GM18520 (cell line): ENCODE data around the gene PEX3.
"Not testable (repeated sequence)": the region's sequence is repeated elsewhere in the genome, so short reads cannot be mapped to it uniquely, and the experiment has no call there.

Experiments
- ATAC-seq: cut with Tn5 transposase; IDR thresholded peaks from one replicate; pipeline ENCODE4 v1.9.1; 2021; ENCODE audit not compliant: unreplicated experiment

The PEX3 gene

GRCh38 chr6:143447865-143448264 is 2.7 kb upstream of the PEX3 start:
- not testable (repeated sequence) for ATAC-seq

DNA sequence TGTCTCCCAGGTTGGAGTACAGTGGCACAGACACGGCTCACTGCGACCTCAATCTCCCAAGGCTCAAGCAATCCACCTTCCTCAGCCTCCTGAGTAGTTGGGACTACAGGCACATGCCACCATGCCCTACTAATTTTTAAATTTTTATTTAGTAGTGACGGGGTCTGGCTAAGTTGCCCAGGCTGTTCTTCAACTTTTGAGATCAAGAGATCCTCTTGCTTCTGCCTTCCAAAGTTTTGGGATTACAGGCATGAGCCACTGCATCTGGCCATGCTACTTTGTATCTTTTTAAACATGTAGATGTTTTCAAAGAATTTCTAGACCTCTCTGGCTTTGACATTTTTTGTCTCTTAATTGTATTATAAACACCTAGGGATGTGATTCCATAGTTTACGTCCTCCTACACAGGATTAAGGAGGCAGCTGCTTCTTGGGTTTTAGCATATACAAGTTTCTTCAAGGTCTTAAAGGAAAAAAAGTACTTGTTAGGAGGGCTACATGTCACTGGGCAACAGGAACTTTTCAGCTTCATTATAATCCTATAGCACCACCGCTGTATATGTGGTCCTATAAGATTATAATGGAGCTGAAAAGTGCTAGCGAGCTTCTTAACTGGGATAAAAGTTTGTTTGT is 1.4 kb upstream of the PEX3 start:
- ATAC-seq, result no peak

- ATAC-seq, result no peak
Observed at GRCh38 chr6:143449714-143450452, 722 bp upstream of the PEX3 start.

DNA sequence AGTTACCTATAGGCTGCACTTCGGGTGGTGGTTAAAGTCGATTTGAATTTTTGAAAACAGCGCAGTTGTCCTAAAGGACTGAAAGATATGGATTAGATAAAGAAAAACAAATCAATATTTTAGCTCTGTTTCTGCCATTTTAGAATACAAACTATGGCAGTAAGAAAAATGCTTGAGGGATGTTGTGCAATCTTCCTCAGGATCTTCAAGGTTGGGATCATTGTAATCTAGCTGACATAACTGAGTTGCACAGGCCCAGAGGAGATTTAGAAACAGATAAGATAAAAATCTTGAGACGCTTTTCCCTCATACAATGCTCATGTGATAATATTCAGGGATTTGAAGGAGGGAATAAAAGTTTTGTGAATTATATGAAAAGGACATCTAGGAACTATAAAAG is 926 bp downstream of the PEX3 start:
- no peak for ATAC-seq

DNA sequence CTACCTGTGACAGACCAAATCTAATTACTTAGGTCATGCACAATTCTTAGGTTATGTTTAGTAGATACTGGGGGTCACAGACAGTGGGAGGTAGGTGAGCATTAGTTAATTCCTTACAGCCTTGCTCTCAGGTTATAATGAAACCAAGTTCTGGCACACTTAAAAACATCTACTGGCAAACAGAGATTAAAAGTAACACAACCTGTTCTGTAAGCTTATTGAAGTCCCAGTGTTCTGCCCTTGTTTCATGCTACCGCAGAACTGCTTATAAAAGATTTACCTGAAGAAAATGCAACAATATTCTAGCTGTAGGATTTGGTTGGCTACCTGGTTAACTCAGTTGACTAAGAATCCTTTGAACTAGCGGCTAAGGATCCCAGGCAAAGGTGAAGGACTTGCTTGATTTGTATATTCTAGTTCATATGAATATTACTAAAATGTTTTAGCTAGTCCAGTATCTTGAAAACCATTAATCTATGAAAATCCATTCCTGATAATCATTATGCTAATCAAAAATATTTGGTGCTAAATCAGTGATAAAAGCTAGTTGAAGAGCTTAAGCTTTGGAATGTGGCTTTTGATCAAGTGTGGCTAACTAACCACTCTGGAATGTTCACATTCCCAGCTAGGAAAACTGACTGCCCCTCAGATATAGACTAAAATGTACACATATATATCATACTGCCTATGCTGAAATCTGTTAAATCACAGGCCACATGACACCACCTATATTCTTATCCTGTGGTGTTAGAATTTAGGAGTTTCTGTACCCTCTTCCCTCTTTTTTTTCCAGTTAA is 7.2 kb downstream of the PEX3 start:
- no peak for ATAC-seq

DNA sequence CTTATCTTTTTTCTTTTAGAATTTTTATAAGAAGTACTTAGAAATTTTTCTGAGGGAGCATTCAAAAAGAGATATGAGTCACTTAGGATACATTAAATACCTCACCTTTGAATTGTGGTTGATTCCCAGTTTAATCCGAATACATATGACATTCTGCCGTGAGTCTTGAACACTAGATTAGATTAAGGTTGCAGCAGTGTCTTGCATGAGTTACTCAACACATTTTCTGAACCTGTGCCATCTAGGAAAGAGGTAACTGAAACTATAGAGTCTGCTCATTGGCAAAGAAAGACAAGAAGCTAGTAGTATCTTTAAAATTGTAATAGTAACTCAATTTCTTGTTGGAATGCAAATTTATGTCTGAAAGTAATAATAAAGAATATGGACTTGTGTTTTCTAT is 14.9 kb downstream of the PEX3 start:
- ATAC-seq, result no peak

DNA sequence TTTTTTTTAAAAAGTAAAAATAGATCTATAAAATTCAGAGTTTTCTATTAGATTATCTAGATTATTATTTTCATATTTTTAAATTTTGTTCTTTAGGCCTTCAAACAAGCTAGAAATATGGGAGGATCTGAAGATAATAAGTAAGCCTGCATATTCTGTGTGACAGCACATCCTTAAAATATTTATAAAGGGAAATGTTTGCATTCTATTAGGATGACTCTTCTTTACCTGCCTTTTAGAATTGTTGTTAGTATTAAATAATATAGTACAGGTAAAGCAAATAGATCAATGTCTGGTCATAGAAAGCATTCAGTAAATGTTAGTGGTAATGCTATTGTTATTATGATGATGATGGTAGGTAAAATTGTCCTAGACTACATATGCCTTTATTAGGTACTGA is 17.4 kb downstream of the PEX3 start:
- no peak for ATAC-seq

DNA sequence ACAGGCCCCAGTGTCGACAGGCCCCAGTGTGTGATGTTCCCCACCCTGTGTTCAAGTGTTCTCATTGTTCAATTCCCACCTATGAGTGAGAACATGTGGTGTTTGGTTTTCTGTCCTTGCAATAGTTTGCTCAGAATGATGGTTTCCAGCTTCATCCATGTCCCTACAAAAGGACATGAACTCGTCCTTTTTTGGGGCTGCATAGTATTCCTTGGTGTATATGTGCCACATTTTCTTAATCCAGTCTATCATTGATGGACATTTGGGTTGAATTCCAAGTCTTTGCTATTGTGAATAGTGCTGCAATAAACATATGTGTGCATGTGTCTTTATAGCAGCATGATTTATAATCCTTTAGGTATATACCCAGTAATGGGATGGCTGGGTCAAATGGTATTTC is 18.2 kb downstream of the PEX3 start:
- not testable (repeated sequence) for ATAC-seq

DNA sequence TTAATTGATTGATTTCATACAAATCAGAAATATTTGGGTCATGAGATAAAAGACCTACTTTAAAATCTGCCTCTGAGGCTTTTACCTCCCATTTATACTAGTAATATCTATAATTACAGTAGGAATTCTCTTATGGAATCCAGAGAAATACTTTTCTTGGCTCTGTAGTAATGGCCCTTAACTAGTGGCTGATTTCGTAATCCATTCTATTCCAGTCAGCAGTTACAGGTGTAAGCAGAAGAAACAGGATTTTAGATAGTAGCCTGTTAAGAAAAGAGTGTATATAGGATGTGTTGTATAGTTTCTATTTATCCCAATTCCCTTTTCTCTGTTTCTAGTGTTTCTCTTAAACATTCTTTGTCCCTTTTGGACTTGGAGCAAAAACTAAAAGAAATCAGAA is 21.2 kb downstream of the PEX3 start:
- ATAC-seq, result no peak

DNA sequence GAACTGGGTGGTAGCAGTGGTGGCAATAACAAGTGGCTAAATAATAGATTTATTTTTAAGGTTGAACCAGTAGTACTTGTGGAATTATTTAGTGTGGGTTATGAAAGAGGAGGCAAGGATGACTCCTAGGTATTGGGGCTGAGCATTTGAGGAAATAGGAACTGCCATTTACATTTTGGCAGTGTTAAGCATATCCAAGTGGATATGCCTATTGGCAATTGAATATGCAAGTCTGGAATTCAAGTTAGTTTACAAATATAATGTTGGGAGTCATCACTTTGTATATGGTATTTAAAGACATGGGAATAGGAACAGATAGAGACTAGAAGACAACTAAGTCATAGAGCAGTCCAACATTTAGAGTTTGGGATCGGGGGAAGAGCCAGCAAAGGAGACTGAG is 25.9 kb downstream of the PEX3 start:
- no peak for ATAC-seq

- ATAC-seq, result no peak
Observed at GRCh38 chr6:143478479-143479062, 28.0 kb downstream of the PEX3 start.

GRCh38 chr6:143482593-143482992 is 32.0 kb downstream of the PEX3 start:
- no peak for ATAC-seq

DNA sequence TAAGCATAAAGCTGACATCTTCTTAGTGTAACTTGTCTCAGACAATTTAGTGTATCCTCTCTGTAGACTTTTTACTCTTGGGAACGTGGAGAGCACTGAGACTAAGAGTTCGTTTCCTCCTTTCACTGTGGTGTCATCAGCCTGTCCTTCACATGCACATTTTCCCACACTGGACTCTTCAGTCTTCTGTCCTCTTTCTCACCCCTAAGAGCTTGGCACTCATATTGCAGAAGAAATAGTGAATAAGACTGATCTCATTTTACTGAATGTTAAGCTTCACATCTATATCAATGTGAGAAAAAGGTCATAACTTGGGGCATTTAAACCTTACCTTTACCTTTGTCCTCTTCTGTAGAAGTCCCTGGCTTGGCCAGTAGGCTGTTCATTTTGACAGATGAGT is 35.4 kb downstream of the PEX3 start:
- ATAC-seq, result no peak

- ATAC-seq, result no peak
Observed at GRCh38 chr6:143486752-143487151, 36.1 kb downstream of the PEX3 start.

GRCh38 chr6:143490244-143490643 is 39.6 kb downstream of the PEX3 start:
- ATAC-seq, result no peak

DNA sequence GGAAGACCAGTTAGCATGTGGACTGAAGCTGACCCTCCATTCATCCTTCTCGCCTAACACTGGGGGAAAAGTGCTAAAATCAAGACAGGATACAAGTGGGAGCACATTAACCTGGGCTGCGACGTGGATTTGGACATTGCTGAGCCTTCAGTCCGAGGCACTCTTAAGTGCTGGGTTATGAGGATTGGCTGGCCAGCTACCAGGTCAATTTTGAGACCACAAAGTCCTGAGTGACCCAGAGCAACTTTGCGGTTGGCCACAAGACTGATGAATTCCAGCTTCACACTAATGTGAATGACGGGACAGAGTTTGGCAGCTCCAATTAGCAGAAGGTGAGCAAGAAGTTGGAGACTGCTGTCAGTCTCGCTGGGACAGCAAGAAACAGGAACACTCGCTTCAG is 40.2 kb downstream of the PEX3 start:
- ATAC-seq, result no peak

GRCh38 chr6:143496974-143497373 is 46.4 kb downstream of the PEX3 start:
- ATAC-seq, result no peak

DNA sequence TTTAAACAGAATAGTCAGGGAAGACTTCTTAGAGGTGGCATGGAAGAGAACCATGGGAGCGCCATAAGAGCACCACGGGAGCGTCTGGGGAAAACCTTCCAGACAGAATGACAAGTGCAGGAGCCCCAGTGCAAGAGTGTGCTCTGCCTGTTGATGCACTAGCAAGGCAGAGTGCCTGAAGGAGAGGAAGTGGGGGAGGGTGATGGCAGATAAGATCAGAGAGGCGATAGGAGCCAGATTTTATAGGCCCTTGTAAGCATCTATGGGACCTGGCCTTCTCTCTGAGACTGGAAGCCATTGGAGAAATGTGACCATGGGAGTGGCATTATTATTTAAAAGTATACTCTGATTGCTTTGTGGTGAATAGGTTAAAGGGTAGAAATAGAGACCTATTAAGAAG is 47.8 kb downstream of the PEX3 start:
- ATAC-seq, result no peak

GRCh38 chr6:143501851-143502250 is 51.2 kb downstream of the PEX3 start:
- no peak for ATAC-seq

DNA sequence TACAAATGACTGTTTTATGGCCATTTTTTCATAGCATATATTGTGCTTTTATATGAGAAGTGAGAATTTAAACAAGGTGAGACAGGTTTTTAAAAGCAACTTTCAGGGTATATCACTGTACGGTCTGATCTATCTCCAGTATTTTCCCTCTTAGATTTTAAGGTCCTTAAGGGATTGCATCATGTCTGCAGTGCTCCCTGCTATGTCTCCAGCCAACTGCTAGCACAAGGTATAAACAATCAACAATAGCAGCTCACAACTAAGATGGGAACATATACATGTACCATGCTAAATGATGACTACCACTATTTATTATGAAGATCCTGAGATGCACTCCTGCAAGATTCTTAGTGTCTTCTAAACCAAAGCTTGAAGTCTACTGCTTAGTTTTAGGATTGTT is 53.8 kb downstream of the PEX3 start:
- ATAC-seq, result no peak

DNA sequence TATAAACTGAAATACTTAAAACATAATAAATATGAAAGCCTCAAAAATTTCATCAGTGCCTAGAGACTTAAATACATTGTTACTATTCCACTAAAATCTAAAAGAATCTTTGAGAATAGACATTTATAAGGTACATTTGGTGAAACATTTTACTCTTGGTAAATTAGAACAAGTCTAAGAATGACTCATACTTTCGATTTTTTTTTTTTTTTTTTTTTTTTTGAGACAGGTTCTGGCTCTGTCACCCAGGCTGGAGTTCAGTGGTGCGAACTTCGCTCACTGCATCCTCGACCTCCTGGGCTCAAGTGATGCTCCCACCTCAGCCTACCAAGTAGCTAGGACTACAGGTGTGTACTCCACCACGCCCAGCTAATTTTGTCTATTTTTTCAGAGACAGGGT is 54.5 kb downstream of the PEX3 start:
- no peak for ATAC-seq

DNA sequence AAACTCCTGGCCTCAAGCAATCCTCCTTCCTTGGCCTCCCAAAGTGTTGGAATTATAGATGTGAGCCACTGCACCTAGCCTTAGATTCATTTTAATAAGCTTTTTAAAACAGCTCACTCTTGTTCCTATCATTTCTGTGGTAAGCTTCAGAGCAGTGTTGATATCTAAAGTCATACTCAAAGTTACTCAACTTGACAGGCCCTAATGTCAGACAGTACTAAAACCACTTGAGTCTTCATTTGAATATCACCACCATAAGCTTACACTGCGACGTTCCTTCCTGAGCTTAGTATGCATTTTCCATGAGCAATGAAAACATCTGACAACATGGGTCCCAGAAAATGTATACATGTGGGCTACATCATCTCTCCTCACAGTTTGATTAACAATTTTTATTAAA is 54.9 kb downstream of the PEX3 start:
- ATAC-seq, result no peak
